Stimulated activated CD8-positive, alpha-beta memory T cell treated with anti-CD3 and anti-CD28 coated beads, Interleukin-7, amount 100 ng/mL, for 4 hours (primary cell): ENCODE measurements around the gene SLC66A1.
"Not testable (repeated sequence)": the region's sequence is repeated elsewhere in the genome, so short reads cannot be mapped to it uniquely, and the experiment has no call there.

ENCODE experiments used
- DNase-seq, 2 donors: peaks; one replicate each; pipeline ENCODE4 v3.0.0-alpha.2; 2020; ENCODE audit warnings: low read depth in 2 of 2

The SLC66A1 gene

GRCh38 chr1:19311931-19312781 is at the start of gene SLC66A1, which contains the start of gene AKR7A2:
Gene SLC66A1 (plus strand): TSS chr1:19312326. CDS start chr1:19317678, 5,352 bp downstream.
Gene AKR7A2 (minus strand): TSS chr1:19312144. CDS start chr1:19312124, 20 bp downstream.
- DNase-seq: peak; percentile 69 to 87

- no peak for DNase-seq
Observed at GRCh38 chr1:19262744-19263143, 49.4 kb upstream of the SLC66A1 start.

GRCh38 chr1:19268445-19268844 is 43.7 kb upstream of the SLC66A1 start:
- no peak for DNase-seq

- not testable (repeated sequence) for DNase-seq
Observed at GRCh38 chr1:19269427-19270342, 42.4 kb upstream of the SLC66A1 start.

GRCh38 chr1:19270343-19270730 is 41.8 kb upstream of the SLC66A1 start:
- not testable (repeated sequence) for DNase-seq

GRCh38 chr1:19272064-19272463 is 40.1 kb upstream of the SLC66A1 start:
- no peak for DNase-seq

GRCh38 chr1:19273106-19273843 is 38.9 kb upstream of the SLC66A1 start:
- no peak for DNase-seq

- DNase-seq: not testable (repeated sequence)
Observed at GRCh38 chr1:19273844-19274531, 38.1 kb upstream of the SLC66A1 start.

- no peak for DNase-seq
Observed at GRCh38 chr1:19274636-19275035, 37.5 kb upstream of the SLC66A1 start.

- DNase-seq: no peak
Observed at GRCh38 chr1:19283891-19284290, 28.2 kb upstream of the SLC66A1 start.

GRCh38 chr1:19284881-19285280 is 27.2 kb upstream of the SLC66A1 start:
- no peak for DNase-seq

GRCh38 chr1:19285366-19285765 is 26.8 kb upstream of the SLC66A1 start:
- DNase-seq: not testable (repeated sequence)

GRCh38 chr1:19285807-19286206 is 26.3 kb upstream of the SLC66A1 start:
- not testable (repeated sequence) for DNase-seq

- DNase-seq: no peak
Observed at GRCh38 chr1:19287436-19288185, 24.5 kb upstream of the SLC66A1 start.

GRCh38 chr1:19288324-19289241 is 23.5 kb upstream of the SLC66A1 start, which contains the start of gene AKR7A3:
Gene AKR7A3 (minus strand): TSS chr1:19288770. CDS start chr1:19288709, 61 bp downstream.
- DNase-seq: peak in 1 of 2 donors; percentile 55

- no peak for DNase-seq
Observed at GRCh38 chr1:19289244-19289643, 22.9 kb upstream of the SLC66A1 start.

- DNase-seq: no peak
Observed at GRCh38 chr1:19294638-19295037, 17.5 kb upstream of the SLC66A1 start.

- DNase-seq: no peak
Observed at GRCh38 chr1:19300211-19300610, 11.9 kb upstream of the SLC66A1 start.

- not testable (repeated sequence) for DNase-seq
Observed at GRCh38 chr1:19304081-19304480, 8.0 kb upstream of the SLC66A1 start.
